SK-N-SH (cell line): ENCODE data around the gene ARL6IP5.

Source experiments
- CHD2 ChIP-seq: fragments of 150-350 bp; IDR thresholded peaks from 2 replicates; pipeline ENCODE4 v1.6.1; 2018; ENCODE audit warnings: low read length; ENCODE audit not compliant: partially characterized antibody
- ELF1 ChIP-seq: IDR thresholded peaks from 2 replicates; pipeline ENCODE4 v1.4.0; 2012
- EP300 ChIP-seq, 2 experiments: IDR thresholded peaks; 2 replicates each; pipeline versions ENCODE4 v1.4.0 to v1.6.1; 2012; ENCODE audit warnings: borderline replicate concordance in 1 of 2, low read depth in 1 of 2, low read length in 1 of 2
- FOSL2 ChIP-seq: IDR thresholded peaks from 2 replicates; pipeline ENCODE4 v1.4.0; 2012; ENCODE audit warnings: low read depth, mild to moderate bottlenecking, moderate library complexity, borderline replicate concordance
- JUND ChIP-seq: IDR thresholded peaks from 2 replicates; pipeline ENCODE4 v1.4.0; 2012
- POLR2AphosphoS5 ChIP-seq: IDR thresholded peaks from 2 replicates; pipeline ENCODE4 v1.6.1; 2012; ENCODE audit warnings: low read depth, low read length
- REST ChIP-seq: IDR thresholded peaks from 2 replicates; pipeline ENCODE4 v1.6.1; 2012; ENCODE audit warnings: mild to moderate bottlenecking, low read depth, low read length, moderate library complexity
- SIN3A ChIP-seq: IDR thresholded peaks from 2 replicates; pipeline ENCODE4 v1.6.1; 2012; ENCODE audit warnings: low read depth, mild to moderate bottlenecking, low read length, moderate library complexity, borderline replicate concordance
- USF1 ChIP-seq: IDR thresholded peaks from 2 replicates; pipeline ENCODE4 v1.4.0; 2012; ENCODE audit warnings: low read depth, borderline replicate concordance
- YY1 ChIP-seq: IDR thresholded peaks from 2 replicates; pipeline ENCODE4 v1.4.0; 2012; ENCODE audit warnings: low read depth, mild to moderate bottlenecking
- TF ChIP-seq, protein P1 (sequence below): fragments of 200-600 bp; sonication (generic); IDR thresholded peaks from 2 replicates; pipeline ENCODE4 v1.6.1; 2017; ENCODE audit warnings: antibody characterized with exemption, mild to moderate bottlenecking, moderate library complexity
- TF ChIP-seq, protein P2 (sequence below): IDR thresholded peaks from 2 replicates; pipeline ENCODE4 v1.4.0; 2012; ENCODE audit warnings: low read depth
- TF ChIP-seq, protein P3 (sequence below): fragments of 150-350 bp; IDR thresholded peaks from 2 replicates; pipeline ENCODE4 v1.6.1; 2017; ENCODE audit warnings: antibody characterized with exemption, low read length, low read depth, borderline replicate concordance

DNA sequence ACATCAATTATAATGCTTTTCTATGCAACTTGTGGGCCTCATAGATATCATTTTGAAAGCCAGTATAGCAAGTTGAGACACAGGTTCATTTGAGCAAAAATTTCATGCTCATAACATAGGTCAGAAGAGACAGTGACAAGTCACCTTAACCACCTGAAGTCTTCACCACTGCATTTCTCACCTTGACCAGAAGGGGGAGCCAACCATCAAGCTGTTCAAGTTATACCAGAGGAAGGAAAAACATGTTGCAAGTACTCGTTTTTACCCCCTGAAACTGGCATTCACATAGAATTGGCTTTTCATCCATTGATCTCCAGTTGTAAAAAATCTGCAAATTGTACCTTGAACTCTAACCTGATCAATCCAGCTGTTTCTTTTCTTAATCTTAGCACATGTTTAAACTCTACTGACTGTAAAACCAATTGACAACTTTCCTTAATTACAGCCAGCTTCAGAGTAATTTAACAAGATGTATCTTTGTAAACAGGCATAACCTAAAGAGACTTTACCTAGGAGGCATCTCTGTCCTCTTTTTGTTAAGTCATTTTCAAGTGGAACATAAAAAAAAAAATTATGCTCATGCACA is 36.2 kb downstream of the ARL6IP5 start:
- TF ChIP-seq USF1 (no peak), REST (no peak), FOSL2 (no peak), JUND (no peak), POLR2AphosphoS5 (no peak), EP300 (IDR thresholded peaks at IDR 0.05; ENCODE audit: borderline replicate concordance in 1 of 2, low read depth in 1 of 2, low read length in 1 of 2) (no peak), SIN3A (no peak), YY1 (no peak), CHD2 (no peak), ELF1 (no peak)
- TF ChIP-seq, protein P1, sequence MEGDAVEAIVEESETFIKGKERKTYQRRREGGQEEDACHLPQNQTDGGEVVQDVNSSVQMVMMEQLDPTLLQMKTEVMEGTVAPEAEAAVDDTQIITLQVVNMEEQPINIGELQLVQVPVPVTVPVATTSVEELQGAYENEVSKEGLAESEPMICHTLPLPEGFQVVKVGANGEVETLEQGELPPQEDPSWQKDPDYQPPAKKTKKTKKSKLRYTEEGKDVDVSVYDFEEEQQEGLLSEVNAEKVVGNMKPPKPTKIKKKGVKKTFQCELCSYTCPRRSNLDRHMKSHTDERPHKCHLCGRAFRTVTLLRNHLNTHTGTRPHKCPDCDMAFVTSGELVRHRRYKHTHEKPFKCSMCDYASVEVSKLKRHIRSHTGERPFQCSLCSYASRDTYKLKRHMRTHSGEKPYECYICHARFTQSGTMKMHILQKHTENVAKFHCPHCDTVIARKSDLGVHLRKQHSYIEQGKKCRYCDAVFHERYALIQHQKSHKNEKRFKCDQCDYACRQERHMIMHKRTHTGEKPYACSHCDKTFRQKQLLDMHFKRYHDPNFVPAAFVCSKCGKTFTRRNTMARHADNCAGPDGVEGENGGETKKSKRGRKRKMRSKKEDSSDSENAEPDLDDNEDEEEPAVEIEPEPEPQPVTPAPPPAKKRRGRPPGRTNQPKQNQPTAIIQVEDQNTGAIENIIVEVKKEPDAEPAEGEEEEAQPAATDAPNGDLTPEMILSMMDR = peak; percentile 97
- TF ChIP-seq, protein P2, sequence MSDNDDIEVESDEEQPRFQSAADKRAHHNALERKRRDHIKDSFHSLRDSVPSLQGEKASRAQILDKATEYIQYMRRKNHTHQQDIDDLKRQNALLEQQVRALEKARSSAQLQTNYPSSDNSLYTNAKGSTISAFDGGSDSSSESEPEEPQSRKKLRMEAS = no peak
- TF ChIP-seq, protein P3, sequence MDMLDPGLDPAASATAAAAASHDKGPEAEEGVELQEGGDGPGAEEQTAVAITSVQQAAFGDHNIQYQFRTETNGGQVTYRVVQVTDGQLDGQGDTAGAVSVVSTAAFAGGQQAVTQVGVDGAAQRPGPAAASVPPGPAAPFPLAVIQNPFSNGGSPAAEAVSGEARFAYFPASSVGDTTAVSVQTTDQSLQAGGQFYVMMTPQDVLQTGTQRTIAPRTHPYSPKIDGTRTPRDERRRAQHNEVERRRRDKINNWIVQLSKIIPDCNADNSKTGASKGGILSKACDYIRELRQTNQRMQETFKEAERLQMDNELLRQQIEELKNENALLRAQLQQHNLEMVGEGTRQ = no peak
